AG10803 (cell line): ENCODE measurements around the gene CCDC27.

ENCODE experiments used
- DNase-seq: peaks from one replicate; pipeline ENCODE4 v3.0.0; 2010; ENCODE audit warnings: low read depth
- H3K4me3 ChIP-seq: 2 replicates; pipeline ENCODE4 v1.5.1; 2011; ENCODE audit warnings: mild to moderate bottlenecking, low read length, control low read depth
- TF ChIP-seq, protein P1 (sequence below): conservative IDR thresholded peaks from 2 replicates; pipeline ENCODE4 v1.5.1; 2011; ENCODE audit warnings: mild to moderate bottlenecking, low read length, control low read depth, inconsistent platforms

The CCDC27 gene

DNA sequence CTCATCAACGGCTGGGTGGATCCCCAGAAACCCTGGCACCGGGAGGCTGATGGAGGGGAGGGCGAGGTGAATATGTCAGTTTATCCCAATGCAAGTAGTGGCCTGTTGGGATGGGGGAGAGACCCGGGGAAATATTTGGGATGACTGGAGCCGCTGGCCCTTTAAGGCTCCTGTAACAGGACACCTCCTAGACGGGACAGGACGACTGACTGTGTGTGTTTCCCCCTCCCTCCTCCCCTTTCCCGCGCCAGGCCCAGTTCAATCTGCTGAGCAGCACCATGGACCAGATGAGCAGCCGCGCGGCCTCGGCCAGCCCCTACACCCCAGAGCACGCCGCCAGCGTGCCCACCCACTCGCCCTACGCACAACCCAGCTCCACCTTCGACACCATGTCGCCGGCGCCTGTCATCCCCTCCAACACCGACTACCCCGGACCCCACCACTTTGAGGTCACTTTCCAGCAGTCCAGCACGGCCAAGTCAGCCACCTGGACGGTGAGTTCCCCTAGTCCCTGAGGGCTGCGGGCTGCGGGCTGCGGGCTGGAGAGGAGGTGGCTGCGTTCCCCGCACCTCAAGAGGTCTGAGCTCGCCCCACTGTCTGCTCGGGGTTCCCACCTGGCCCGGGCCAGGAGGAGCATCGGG lies 44.8 kb upstream of the CCDC27 start:
- TF ChIP-seq, protein P1, sequence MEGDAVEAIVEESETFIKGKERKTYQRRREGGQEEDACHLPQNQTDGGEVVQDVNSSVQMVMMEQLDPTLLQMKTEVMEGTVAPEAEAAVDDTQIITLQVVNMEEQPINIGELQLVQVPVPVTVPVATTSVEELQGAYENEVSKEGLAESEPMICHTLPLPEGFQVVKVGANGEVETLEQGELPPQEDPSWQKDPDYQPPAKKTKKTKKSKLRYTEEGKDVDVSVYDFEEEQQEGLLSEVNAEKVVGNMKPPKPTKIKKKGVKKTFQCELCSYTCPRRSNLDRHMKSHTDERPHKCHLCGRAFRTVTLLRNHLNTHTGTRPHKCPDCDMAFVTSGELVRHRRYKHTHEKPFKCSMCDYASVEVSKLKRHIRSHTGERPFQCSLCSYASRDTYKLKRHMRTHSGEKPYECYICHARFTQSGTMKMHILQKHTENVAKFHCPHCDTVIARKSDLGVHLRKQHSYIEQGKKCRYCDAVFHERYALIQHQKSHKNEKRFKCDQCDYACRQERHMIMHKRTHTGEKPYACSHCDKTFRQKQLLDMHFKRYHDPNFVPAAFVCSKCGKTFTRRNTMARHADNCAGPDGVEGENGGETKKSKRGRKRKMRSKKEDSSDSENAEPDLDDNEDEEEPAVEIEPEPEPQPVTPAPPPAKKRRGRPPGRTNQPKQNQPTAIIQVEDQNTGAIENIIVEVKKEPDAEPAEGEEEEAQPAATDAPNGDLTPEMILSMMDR, result no peak

DNA sequence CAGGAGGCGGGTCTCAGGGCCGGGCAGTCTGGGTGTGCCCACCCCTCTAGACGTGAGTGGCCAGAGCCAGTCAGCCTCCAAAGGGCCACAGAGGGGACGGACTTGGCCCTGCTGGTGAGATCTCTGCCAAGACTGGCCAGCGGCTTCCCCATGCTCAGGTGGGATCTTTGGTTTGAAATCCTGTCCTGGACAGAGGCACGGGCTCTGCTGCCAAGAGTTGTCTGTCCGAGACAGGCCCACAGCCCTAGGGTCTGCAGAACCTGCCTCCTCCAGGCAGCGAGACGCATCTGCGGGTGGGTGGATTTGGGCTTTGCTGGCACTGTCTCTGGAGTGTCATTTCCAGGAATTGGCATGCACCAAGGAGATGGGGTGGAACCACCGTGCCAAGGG lies 44.3 kb upstream of the CCDC27 start:
- TF ChIP-seq, protein P1, result no peak
- DNase-seq, result no peak
- H3K4me3 ChIP-seq, result no peak overlapping the region

More for the DNA sequence above, 44.8 kb upstream of the CCDC27 start:
- no peak for DNase-seq
- no peak overlapping the region for H3K4me3 ChIP-seq

DNA sequence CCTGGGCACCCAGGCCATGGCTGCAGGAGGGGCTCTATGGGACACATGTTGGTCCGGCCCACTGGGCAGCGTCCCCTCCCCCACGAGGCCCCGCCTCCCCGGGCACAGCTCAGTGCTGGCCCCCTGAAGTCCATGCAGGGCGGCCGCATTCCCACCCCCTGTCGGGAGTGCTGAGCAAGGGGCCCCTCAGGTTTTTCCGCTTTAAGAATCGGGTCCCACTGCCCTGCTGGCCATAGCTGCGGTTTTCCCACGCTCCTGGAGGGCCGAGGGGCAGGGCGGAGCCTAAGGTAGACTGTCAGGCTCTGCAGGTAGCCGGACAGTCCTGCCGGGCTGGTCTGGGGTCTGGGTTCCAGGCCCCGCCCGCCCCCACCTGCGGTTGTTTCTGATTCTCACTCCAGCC lies 43.5 kb upstream of the CCDC27 start:
- no peak for DNase-seq
- no peak overlapping the region for H3K4me3 ChIP-seq
- TF ChIP-seq, protein P1, result no peak

DNA sequence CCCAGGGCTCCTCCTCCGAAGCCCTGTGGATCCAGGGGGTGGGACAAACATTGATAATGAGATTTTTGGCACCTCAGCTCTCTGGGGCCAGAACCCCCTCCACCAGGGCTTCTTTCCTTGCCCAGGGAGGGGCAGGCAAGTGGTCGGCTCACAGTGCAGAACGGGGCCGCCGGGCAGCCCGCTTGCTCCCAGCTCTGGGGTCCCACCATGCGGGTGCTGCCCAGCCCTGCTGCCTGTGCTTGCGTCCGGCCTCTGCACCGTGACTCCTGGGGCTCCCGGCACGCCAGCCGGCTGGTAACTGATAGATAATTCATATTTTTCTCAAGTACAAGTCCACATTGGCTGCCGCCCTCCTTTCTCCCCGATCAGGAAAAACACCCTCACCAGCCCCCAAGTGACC lies 42.0 kb upstream of the CCDC27 start:
- H3K4me3 ChIP-seq, result no peak overlapping the region
- no peak for DNase-seq
- TF ChIP-seq, protein P1, result no peak

DNA sequence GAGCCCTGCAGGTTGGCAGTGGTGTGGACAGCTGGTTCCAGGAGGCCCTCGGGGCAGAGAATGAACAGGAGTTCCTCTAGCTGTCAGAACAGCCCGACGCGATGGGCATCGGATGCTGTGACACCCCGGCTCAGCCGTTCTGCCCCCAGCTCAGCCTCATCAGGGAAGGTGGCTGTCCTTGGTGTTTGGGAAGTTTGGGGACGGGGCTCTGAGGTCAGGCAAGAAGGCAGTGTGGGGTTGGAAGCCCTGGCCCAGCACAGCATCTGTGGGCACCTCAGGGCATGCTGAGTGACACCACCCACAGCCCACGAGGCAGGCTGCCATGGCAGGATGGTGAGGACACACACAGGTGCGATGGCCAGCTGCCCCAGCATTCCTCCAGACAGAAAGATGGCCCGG lies 40.9 kb upstream of the CCDC27 start:
- DNase-seq, result no peak
- no peak overlapping the region for H3K4me3 ChIP-seq
- TF ChIP-seq, protein P1, result no peak

DNA sequence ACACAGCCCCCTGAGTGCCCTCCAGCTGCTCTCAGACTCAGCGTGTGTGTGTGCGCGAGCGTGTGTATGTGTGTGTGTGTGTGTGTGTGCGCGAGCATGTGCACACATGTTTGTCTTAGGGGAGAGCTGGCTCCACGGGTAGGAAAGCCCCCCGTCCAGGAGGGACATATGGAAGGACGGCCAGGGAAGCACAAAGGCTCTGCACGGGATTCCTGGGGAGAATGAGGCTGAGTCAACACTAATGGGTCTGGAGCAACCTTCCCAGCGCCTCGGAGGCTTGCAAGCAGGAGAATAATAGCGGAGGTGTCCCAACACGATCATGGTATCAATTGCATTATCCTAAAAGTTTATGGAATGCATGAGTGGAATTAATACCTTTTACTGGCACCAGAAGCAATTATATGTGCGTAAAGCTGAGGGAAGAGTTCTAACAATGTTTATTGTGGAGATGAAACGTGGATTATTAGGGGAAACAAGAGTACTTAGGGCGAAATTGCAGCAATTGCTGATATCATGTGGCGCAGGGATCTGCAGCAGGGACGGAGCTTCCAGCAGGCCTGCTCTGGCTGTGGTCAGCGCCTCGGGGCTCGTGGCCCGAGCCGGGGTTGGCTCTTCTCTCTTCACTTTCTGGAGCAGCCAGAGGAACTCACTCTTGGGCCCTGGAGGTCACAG lies 40.3 kb upstream of the CCDC27 start:
- no peak overlapping the region for H3K4me3 ChIP-seq

More for the DNA sequence above, 40.3 kb upstream of the CCDC27 start:
- TF ChIP-seq, protein P1, result no peak
- no peak for DNase-seq
